C4-2B (cell line): Measurements from ENCODE around the gene PTGDS.
"Not testable (repeated sequence)": the region's sequence is repeated elsewhere in the genome, so short reads cannot be mapped to it uniquely, and the experiment has no call there.

Experiments
- H3K27ac ChIP-seq: fragments of 450-650 bp; 2 replicates; pipeline ENCODE4 v1.5.1; 2017
- CTCF ChIP-seq: fragments of 450-650 bp; conservative IDR thresholded peaks from 2 replicates; pipeline ENCODE4 v1.5.1; 2017; ENCODE audit warnings: mild to moderate bottlenecking
- ZFX ChIP-seq: fragments of 450-650 bp; IDR thresholded peaks from 2 replicates; pipeline ENCODE4 v1.6.1; 2017

Gene PTGDS

GRCh38 chr9:137000177-137000930, 23.1 kb downstream of the PTGDS start:
- H3K27ac ChIP-seq, result no peak overlapping the region
- TF ChIP-seq ZFX, result no peak
- no peak for TF ChIP-seq CTCF

- no peak overlapping the region for H3K27ac ChIP-seq
- TF ChIP-seq ZFX (no peak), CTCF (no peak)
Measured at GRCh38 chr9:137001857-137002645, 24.7 kb downstream of the PTGDS start.

GRCh38 chr9:137002646-137003041, 25.3 kb downstream of the PTGDS start:
- no peak overlapping the region for H3K27ac ChIP-seq
- TF ChIP-seq CTCF (no peak), ZFX (no peak)

- H3K27ac ChIP-seq, result not testable (repeated sequence)
Measured at GRCh38 chr9:137004285-137004684, 27.0 kb downstream of the PTGDS start.

GRCh38 chr9:137006116-137007003, 29.1 kb downstream of the PTGDS start:
- H3K27ac ChIP-seq, result no peak overlapping the region
- TF ChIP-seq ZFX, result no peak
- no peak for TF ChIP-seq CTCF

GRCh38 chr9:137007108-137007815, 30.0 kb downstream of the PTGDS start:
- TF ChIP-seq ZFX, result no peak
- no peak for TF ChIP-seq CTCF
- H3K27ac ChIP-seq, result no peak overlapping the region

GRCh38 chr9:137007816-137008270, 30.5 kb downstream of the PTGDS start:
- H3K27ac ChIP-seq, result no peak overlapping the region
- TF ChIP-seq ZFX (no peak), CTCF (no peak)
